Stimulated activated CD4-positive, alpha-beta T cell treated with anti-CD3 and anti-CD28 coated beads, Interleukin-12 subunit alpha, Interleukin-12 subunit beta, amount 100 ng/mL, for 4 hours (primary cell): ENCODE measurements around the gene GPR137.
"Not testable (repeated sequence)": the region's sequence is repeated elsewhere in the genome, so short reads cannot be mapped to it uniquely, and the experiment has no call there.

Experiments
- DNase-seq: peaks from one replicate; pipeline ENCODE4 v3.0.0-alpha.2; 2020

GPR137 gene

GRCh38 chr11:64305075-64305690 lies 19.5 kb downstream of the GPR137 start, which contains the start of gene ESRRA:
Gene ESRRA (plus strand): TSS chr11:64305524. CDS start chr11:64307180, 1,656 bp downstream.
- DNase-seq: peak; percentile 100

GRCh38 chr11:64305691-64306562 lies 20.3 kb downstream of the GPR137 start:
- DNase-seq: peak; percentile 65

- no peak for DNase-seq
These were observed 20.9 kb downstream of the GPR137 start for GRCh38 chr11:64306563-64306875.

- no peak for DNase-seq
These were observed 21.4 kb downstream of the GPR137 start for GRCh38 chr11:64306876-64307622.

GRCh38 chr11:64307795-64308194 lies 22.1 kb downstream of the GPR137 start:
- not testable (repeated sequence) for DNase-seq

- DNase-seq: no peak
These were observed 27.3 kb downstream of the GPR137 start for GRCh38 chr11:64312947-64313346.

- DNase-seq: no peak
These were observed 28.0 kb downstream of the GPR137 start for GRCh38 chr11:64313491-64314145.

- DNase-seq: no peak
These were observed 28.6 kb downstream of the GPR137 start for GRCh38 chr11:64314146-64314804.

GRCh38 chr11:64314805-64315561 lies 29.3 kb downstream of the GPR137 start:
- DNase-seq: no peak

GRCh38 chr11:64315667-64316526 lies 30.2 kb downstream of the GPR137 start:
- DNase-seq: not testable (repeated sequence)

- no peak for DNase-seq
These were observed 31.1 kb downstream of the GPR137 start for GRCh38 chr11:64316672-64317324.

- peak; percentile 91 for DNase-seq
These were observed 31.8 kb downstream of the GPR137 start, which contains the start of gene TRMT112 for GRCh38 chr11:64317325-64317960. Gene TRMT112 (minus strand): TSS chr11:64317559. CDS start chr11:64317526, 33 bp downstream.

GRCh38 chr11:64317961-64318765 lies 32.5 kb downstream of the GPR137 start, which contains the start of gene PRDX5:
Gene PRDX5 (plus strand): TSS chr11:64318121. CDS start chr11:64318216, 95 bp downstream.
- peak; percentile 92 for DNase-seq

GRCh38 chr11:64318766-64319761 lies 33.4 kb downstream of the GPR137 start:
- no peak for DNase-seq

GRCh38 chr11:64320556-64320955 lies 34.9 kb downstream of the GPR137 start:
- no peak for DNase-seq

GRCh38 chr11:64321026-64321425 lies 35.4 kb downstream of the GPR137 start:
- DNase-seq: no peak

GRCh38 chr11:64321533-64321932 lies 35.9 kb downstream of the GPR137 start:
- no peak for DNase-seq
